Neural cell (in vitro differentiated cells): ENCODE measurements around the gene SDCCAG8.

Experiments used
- EP300 ChIP-seq: fragments of 450-650 bp; conservative IDR thresholded peaks from 2 replicates; pipeline ENCODE4 v1.6.1; 2014; ENCODE audit warnings: antibody characterized with exemption, mild to moderate bottlenecking, moderate library complexity; ENCODE audit not compliant: poor library complexity, severe bottlenecking
- EZH2 ChIP-seq: fragments of 200-600, 300-800 bp; shearing (Covaris generic), sonication (generic); IDR thresholded peaks from 2 replicates; pipeline ENCODE4 v1.6.1; 2014; ENCODE audit warnings: antibody characterized with exemption, low read length, borderline replicate concordance, mild to moderate bottlenecking; ENCODE audit not compliant: insufficient read depth, poor library complexity, severe bottlenecking
- MXI1 ChIP-seq: fragments of 450-650 bp; conservative IDR thresholded peaks from 2 replicates; pipeline ENCODE4 v1.6.1; 2014; ENCODE audit warnings: antibody characterized with exemption, mild to moderate bottlenecking; ENCODE audit not compliant: poor library complexity, severe bottlenecking
- POLR2AphosphoS5 ChIP-seq: IDR thresholded peaks from 2 replicates; pipeline ENCODE4 v1.6.1; 2012
- RAD21 ChIP-seq: fragments of 450-650 bp; conservative IDR thresholded peaks from 2 replicates; pipeline ENCODE4 v1.6.1; 2014; ENCODE audit warnings: antibody characterized with exemption, mild to moderate bottlenecking, moderate library complexity
- SMC3 ChIP-seq: fragments of 450-650 bp; conservative IDR thresholded peaks from 2 replicates; pipeline ENCODE4 v1.6.1; 2014; ENCODE audit warnings: antibody characterized with exemption, mild to moderate bottlenecking, moderate library complexity; ENCODE audit not compliant: poor library complexity
- TAF1 ChIP-seq: IDR thresholded peaks from 2 replicates; pipeline ENCODE4 v1.6.1; 2012; ENCODE audit warnings: low read depth
- TF ChIP-seq, protein P1 (sequence below): fragments of 450-650 bp; IDR thresholded peaks from 2 replicates; pipeline ENCODE4 v1.5.1; 2014; ENCODE audit warnings: antibody characterized with exemption, mild to moderate bottlenecking, moderate library complexity; ENCODE audit not compliant: poor library complexity, severe bottlenecking
- TF ChIP-seq, protein P2 (sequence below): IDR thresholded peaks from 2 replicates; pipeline ENCODE4 v1.6.1; 2012; ENCODE audit warnings: borderline replicate concordance

DNA sequence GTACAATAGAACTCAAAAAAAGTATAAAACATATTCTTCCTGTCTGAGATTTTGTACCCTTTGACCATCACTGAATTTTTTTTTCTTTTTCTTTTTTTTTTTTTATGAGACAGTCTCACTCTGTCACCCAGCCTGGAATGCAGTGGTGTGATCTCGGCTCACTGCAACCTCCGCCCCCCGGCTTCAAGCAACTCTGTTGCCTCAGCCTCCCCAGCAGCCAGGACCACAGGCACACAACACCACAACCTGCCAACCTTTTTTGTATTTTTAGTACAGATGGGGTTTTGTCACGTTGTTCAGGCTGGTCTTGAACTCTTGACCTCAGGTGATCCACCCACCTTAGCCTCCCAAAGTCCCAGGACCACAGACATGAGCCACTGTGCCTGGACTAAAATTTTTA is 10.4 kb downstream of the SDCCAG8 start:
- no peak for TF ChIP-seq SMC3
- TF ChIP-seq, protein P1, sequence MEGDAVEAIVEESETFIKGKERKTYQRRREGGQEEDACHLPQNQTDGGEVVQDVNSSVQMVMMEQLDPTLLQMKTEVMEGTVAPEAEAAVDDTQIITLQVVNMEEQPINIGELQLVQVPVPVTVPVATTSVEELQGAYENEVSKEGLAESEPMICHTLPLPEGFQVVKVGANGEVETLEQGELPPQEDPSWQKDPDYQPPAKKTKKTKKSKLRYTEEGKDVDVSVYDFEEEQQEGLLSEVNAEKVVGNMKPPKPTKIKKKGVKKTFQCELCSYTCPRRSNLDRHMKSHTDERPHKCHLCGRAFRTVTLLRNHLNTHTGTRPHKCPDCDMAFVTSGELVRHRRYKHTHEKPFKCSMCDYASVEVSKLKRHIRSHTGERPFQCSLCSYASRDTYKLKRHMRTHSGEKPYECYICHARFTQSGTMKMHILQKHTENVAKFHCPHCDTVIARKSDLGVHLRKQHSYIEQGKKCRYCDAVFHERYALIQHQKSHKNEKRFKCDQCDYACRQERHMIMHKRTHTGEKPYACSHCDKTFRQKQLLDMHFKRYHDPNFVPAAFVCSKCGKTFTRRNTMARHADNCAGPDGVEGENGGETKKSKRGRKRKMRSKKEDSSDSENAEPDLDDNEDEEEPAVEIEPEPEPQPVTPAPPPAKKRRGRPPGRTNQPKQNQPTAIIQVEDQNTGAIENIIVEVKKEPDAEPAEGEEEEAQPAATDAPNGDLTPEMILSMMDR, result no peak
- no peak for TF ChIP-seq EZH2
- TF ChIP-seq RAD21, result no peak
- no peak for TF ChIP-seq POLR2AphosphoS5
- TF ChIP-seq, protein P2, sequence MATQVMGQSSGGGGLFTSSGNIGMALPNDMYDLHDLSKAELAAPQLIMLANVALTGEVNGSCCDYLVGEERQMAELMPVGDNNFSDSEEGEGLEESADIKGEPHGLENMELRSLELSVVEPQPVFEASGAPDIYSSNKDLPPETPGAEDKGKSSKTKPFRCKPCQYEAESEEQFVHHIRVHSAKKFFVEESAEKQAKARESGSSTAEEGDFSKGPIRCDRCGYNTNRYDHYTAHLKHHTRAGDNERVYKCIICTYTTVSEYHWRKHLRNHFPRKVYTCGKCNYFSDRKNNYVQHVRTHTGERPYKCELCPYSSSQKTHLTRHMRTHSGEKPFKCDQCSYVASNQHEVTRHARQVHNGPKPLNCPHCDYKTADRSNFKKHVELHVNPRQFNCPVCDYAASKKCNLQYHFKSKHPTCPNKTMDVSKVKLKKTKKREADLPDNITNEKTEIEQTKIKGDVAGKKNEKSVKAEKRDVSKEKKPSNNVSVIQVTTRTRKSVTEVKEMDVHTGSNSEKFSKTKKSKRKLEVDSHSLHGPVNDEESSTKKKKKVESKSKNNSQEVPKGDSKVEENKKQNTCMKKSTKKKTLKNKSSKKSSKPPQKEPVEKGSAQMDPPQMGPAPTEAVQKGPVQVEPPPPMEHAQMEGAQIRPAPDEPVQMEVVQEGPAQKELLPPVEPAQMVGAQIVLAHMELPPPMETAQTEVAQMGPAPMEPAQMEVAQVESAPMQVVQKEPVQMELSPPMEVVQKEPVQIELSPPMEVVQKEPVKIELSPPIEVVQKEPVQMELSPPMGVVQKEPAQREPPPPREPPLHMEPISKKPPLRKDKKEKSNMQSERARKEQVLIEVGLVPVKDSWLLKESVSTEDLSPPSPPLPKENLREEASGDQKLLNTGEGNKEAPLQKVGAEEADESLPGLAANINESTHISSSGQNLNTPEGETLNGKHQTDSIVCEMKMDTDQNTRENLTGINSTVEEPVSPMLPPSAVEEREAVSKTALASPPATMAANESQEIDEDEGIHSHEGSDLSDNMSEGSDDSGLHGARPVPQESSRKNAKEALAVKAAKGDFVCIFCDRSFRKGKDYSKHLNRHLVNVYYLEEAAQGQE, result no peak
- no peak for TF ChIP-seq TAF1
- no peak for TF ChIP-seq EP300
- TF ChIP-seq MXI1, result no peak
